Measurements from ENCODE around the gene SGSH.

The SGSH gene

GRCh38 chr17:80189611-80190010 lies 30.5 kb downstream of the SGSH start:
- TF ChIP-seq, protein P1, sequence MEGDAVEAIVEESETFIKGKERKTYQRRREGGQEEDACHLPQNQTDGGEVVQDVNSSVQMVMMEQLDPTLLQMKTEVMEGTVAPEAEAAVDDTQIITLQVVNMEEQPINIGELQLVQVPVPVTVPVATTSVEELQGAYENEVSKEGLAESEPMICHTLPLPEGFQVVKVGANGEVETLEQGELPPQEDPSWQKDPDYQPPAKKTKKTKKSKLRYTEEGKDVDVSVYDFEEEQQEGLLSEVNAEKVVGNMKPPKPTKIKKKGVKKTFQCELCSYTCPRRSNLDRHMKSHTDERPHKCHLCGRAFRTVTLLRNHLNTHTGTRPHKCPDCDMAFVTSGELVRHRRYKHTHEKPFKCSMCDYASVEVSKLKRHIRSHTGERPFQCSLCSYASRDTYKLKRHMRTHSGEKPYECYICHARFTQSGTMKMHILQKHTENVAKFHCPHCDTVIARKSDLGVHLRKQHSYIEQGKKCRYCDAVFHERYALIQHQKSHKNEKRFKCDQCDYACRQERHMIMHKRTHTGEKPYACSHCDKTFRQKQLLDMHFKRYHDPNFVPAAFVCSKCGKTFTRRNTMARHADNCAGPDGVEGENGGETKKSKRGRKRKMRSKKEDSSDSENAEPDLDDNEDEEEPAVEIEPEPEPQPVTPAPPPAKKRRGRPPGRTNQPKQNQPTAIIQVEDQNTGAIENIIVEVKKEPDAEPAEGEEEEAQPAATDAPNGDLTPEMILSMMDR (IDR thresholded peaks at IDR 0.05), result no peak
- Histone ChIP-seq H3K27ac (no peak overlapping the region), H3K4me3 (ENCODE audit: low read depth in 1 of 2, low read length in 1 of 2) (no peak overlapping the region), H3K36me3 (no peaks in the 10 kb centered on the region), H3K27me3 (peaks cover 41% of the 10 kb centered on the region), H3K4me1 (ENCODE audit: control insufficient read depth in 1 of 2, insufficient read depth in 1 of 2, low read depth in 1 of 2, low read length in 1 of 2) (no peaks in the 10 kb centered on the region), H3K9me3 (no peaks in the 10 kb centered on the region)

GRCh38 chr17:80187515-80187941 lies 32.6 kb downstream of the SGSH start:
- Histone ChIP-seq H3K4me1 (ENCODE audit: control insufficient read depth in 1 of 2, insufficient read depth in 1 of 2, low read depth in 1 of 2, low read length in 1 of 2) (no peaks in the 10 kb centered on the region), H3K9me3 (no peaks in the 10 kb centered on the region), H3K36me3 (no peaks in the 10 kb centered on the region), H3K27me3 (peaks cover 23% of the 10 kb centered on the region), H3K27ac (no peak overlapping the region), H3K4me3 (ENCODE audit: low read depth in 1 of 2, low read length in 1 of 2) (no peak overlapping the region)
- TF ChIP-seq, protein P1 (IDR thresholded peaks at IDR 0.05), result no peak

GRCh38 chr17:80187090-80187489 lies 33.0 kb downstream of the SGSH start:
- H3K9me3 ChIP-seq, result no peaks in the 10 kb centered on the region
- peaks cover 19% of the 10 kb centered on the region for H3K27me3 ChIP-seq
- H3K4me1 ChIP-seq (ENCODE audit: control insufficient read depth in 1 of 2, insufficient read depth in 1 of 2, low read depth in 1 of 2, low read length in 1 of 2), result no peaks in the 10 kb centered on the region
- H3K36me3 ChIP-seq, result no peaks in the 10 kb centered on the region
- H3K27ac ChIP-seq, result no peak overlapping the region
- TF ChIP-seq, protein P1 (IDR thresholded peaks at IDR 0.05), result no peak
- no peak overlapping the region for H3K4me3 ChIP-seq (ENCODE audit: low read depth in 1 of 2, low read length in 1 of 2)

DNA sequence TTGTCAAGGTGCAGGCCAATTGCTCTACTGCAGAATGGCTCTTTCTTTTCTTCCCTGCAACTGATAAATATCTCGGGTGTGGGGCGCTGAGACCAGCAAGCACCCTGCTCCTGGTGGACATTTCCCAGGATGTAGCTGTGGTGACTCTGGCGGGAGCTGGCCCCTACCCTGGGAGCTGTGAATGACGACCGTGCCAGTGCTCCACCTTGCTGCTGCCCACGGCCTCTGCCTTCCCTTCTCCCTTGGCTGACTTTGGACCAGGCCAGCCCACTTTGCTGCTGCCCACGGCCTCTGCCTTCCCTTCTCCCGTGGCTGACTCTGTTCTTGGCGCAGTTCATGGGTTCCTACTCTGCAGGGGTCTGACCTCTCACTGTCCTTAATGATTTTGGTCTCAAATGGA lies 34.2 kb downstream of the SGSH start:
- H3K4me3 ChIP-seq (ENCODE audit: low read depth in 1 of 2, low read length in 1 of 2), result no peak overlapping the region
- H3K9me3 ChIP-seq, result no peaks in the 10 kb centered on the region
- no peaks in the 10 kb centered on the region for H3K36me3 ChIP-seq
- peaks cover 7% of the 10 kb centered on the region for H3K27me3 ChIP-seq
- no peak overlapping the region for H3K27ac ChIP-seq
- no peaks in the 10 kb centered on the region for H3K4me1 ChIP-seq (ENCODE audit: control insufficient read depth in 1 of 2, insufficient read depth in 1 of 2, low read depth in 1 of 2, low read length in 1 of 2)
- TF ChIP-seq, protein P1 (IDR thresholded peaks at IDR 0.05), result no peak

GRCh38 chr17:80184423-80184714 lies 35.8 kb downstream of the SGSH start:
- H3K4me3 ChIP-seq (ENCODE audit: low read depth in 1 of 2, low read length in 1 of 2), result no peak overlapping the region

More at GRCh38 chr17:80184423-80184714, 35.8 kb downstream of the SGSH start:
- TF ChIP-seq, protein P1 (IDR thresholded peaks at IDR 0.05), result no peak
- Histone ChIP-seq H3K4me1 (ENCODE audit: control insufficient read depth in 1 of 2, insufficient read depth in 1 of 2, low read depth in 1 of 2, low read length in 1 of 2) (no peaks in the 10 kb centered on the region), H3K9me3 (no peaks in the 10 kb centered on the region), H3K27me3 (peaks cover 7% of the 10 kb centered on the region), H3K27ac (no peak overlapping the region), H3K36me3 (no peaks in the 10 kb centered on the region)
